NCI-H226 (cell line): ENCODE measurements around the gene TTC9.
"Not testable (repeated sequence)": the region's sequence is repeated elsewhere in the genome, so short reads cannot be mapped to it uniquely, and the experiment has no call there.

Experiments used
- DNase-seq: peaks from one replicate; pipeline ENCODE4 v3.0.0-alpha.2; 2015

The TTC9 gene

DNA sequence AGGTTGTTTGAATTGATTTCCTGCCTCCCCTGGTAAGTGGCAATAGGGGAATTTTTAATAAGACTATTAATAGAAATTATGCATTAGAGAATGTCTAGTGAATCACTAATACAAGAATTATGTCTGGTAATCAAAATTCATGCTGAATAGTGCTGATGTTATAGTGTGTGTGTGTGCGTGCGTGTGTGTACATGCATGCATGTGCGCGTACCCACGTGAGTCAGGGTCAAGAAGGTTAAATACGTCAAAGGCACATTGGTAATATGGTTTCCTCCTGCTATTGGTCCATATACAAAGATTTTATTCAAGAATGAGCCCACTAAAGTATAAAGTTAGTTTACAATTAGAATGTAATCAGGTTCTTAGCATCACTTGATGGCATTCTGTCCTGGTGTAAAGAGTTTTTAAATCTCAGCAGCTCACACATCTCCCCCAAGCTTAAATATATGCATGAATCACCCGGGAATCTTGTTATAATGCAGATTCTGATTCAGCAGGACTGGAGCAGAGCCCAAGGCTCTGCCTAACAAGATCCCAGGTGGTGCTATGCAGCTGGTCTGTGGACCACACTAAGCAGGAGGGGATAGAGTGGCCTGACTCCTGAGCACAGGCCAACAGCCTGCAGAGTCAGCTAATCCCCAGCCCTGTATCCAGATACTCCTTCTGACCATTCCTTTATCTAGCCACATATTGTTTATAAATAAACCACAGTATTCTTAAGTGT is 43.9 kb downstream of the TTC9 start:
- no peak for DNase-seq

DNA sequence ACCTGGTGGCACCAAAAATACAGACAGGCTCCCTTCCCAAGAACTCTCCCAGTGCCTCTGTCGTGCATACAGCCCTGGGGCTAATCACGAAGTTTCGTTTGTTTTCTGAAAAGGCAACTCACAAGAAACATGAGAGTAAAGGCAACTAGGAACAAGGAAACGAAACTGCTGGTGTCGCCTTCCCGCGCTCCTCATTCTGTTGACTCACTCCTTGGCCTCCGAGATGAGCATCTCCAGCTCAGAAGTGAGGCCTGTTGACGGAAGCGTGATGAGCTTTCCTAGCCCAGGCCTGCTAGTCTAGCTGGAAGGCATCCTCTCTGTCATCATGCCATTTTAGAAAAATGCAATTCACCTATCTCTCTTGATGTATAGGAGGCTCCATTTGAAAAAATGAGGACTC is 50.5 kb downstream of the TTC9 start:
- DNase-seq, result no peak

DNA sequence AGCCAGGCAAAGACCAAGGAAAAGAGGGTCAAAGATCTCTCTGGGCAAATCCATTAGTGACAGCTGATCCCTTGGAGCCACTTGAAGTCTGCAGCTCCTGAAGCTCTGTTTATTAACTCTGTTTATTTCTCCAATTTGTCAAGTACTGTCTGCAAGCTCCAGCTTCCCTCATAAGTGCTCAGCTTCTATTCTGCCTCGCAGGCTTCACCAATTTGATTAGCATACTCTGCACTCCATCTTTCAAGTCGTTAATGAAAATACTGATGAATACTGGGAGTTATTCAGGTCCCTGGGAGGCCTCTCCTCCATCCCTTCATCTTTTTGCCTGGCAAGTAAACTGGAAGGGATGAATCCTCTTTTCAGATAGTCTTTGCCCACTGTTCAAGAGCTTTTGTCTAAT is 54.3 kb downstream of the TTC9 start:
- DNase-seq, result no peak

DNA sequence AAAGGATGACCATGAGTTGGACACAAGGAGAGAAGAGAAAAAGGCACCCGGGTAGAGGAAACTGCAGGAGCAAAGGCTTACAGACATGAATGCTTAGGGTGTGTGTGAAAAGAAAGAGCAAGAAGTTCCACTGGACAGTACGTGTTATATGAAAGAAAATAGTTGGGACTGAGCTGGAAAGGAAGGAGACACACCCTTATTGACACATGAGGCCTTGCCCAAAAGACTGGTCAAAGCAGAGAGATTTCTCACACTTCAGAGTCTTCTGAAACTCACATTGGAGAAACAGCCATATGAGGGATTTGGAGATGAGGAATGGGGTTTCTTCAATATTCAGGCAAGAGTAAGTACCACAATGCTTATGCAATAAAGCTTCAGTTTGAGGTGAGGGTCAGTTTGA is 56.0 kb downstream of the TTC9 start:
- DNase-seq, result no peak

DNA sequence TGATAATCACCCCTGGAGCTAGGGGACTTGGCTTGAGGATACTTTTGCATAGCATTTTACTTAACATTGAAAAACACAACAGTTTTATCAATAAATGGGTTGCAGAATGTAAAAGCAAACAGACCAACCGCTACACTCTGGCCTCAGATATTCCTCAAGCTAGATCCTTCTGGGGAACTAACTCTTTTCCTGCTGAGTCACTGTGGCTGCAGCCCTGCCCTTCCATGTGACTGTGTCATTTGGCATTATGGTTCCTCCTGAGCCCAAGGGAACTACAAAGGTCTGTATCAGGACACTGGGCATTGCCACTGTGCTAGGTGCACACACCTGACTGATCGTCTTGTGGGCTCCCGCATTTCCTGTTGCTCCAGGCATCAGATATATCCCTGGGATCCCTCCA is 56.6 kb downstream of the TTC9 start:
- DNase-seq, result peak; percentile 37

DNA sequence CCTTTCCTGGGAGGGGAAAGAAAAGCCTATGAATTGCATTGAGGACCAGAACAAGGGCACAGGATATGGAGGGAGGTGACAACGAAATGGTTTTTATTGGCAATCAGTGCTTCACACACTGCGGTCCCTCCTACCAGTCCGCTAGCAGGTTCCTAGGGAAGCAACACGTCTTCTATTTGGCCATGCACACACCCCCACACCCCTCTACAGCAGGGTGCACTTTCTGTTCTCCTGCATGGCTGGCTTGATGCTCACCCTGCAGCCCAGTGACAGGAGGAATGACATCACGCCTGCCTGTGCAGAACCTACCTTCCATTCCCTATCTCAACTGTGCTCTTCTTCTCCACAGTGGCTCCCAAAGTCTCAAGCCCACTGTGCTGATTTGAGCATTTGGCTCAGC is 57.9 kb downstream of the TTC9 start:
- DNase-seq, result no peak

DNA sequence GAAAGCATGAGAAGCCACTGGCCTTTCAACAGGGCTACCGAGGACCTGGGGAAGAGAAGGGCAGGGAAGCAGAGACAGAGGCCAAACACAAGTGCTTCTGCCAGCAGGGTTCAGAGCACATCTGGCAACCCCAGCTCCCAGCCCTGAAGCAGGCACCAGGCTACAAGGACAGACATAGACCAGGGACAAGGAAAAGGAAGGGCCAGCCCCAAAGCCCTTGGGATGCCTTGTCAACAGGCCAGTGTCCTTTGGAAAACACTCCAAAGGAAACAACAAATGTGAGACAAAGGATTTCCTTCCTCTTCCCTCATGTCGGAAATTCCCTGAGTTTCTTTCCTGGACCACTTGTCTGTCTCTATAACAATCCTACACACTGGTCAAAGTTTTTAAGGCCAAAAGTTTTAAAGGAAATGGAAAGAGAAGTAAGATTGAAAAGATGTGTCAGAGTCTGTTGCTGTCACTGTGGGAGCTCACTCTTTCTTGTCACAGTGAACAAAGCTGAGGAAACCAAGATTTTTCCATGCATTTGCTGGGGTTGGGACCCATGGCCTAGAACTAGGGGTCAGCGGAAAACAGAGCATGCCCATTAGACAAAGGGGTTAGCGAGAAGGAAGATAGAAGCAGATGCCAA is 59.4 kb downstream of the TTC9 start:
- DNase-seq, result no peak

DNA sequence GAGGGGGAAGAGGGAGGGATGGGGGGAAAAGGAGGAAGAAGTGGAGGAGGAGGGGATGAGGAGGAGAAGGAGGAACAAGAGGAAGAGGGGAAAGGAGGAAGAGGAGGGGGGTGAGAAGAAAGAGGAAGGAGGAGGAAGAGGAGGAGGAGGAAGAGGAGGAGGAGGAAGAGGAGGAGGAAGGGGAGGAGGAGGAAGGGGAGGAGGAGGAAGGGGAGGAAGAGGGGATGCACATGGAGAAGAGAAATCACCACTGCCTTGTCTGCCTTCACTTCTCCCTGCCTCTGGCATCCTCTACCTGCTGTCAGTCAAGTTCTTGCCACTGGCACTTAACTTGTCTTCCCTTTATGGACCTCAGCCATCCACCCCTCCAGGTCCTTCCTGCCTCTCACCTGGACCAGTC is 59.9 kb downstream of the TTC9 start:
- DNase-seq, result no peak

DNA sequence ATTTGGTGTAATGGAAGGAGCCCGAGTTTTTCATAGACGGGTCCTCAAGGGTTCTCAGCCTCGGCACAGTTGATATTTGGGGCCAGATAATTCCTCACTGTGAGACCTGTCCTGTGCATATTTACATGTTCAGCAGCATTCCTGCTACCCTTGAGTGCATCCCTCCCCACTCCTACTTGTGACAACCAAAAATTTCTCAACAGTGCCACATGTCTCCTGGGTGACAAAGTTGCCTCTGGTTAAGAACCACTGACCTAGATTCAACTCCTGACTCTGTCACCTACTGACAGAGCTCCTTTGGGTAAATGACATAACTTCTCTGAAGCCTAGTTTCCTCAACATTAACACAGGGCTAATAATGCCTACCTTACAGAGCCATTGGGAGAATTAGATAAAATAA is 60.4 kb downstream of the TTC9 start:
- no peak for DNase-seq

DNA sequence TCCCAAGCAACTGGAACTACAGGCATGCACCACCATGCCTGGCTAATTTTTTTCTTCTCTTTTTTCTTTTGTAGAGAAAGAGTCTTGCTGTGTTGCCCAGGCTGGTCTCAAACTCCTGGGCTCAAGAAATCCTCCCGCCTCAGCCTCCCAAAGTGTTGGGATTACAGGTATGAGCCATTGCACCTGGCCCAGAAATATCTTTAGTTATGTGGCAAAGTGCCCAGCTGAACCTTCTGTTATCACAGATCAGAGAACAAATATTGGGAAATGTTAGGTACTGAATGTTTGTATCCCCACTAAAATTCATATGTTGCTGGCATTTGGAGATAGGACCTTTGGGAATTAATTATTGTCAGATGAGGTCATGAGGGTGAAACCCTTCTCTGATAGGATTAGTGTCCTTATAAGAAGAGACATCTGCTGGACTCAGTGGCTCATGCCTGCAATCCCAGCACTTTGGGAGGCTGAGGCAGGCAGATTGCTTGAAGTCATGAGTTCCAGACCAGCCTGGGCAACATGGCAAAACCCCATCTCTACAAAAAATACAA is 62.0 kb downstream of the TTC9 start:
- DNase-seq, result not testable (repeated sequence)

DNA sequence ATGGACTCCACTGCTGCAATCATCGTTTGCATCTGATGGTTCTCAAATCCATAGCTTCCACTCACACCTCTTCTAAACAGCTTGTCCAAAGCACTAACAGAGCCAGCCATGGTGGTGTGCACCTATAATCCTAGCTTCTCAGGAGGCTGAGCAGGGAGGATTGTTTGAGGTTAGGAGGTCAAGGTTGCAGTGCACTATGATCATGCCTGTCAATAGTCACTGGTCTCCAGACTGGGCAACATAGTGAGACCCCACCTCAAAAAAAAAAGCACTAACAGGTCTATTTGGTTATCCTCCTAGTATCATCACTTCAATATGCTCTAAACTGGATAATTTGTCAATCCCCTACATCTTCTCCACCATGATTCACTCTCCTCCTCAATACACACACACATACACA is 63.2 kb downstream of the TTC9 start:
- DNase-seq, result no peak

DNA sequence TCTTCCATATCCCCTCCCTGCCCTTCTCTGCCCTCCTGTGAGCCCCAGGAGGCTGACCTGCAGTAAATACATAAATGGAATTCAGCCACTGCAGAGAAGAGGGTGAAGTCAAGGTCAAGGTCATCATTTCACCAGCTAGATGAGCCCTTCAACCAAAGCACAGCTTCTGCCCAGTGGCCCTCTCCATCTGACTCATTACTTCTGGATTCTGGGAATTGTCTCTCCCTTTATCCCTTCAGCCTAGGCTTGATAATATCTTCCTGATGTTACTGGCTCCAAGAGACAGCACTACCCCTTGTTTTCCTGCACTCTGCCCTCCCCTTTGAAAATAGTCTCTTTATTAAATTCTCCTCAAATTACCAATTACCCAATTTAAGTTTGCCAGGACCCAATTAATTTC is 64.5 kb downstream of the TTC9 start:
- no peak for DNase-seq

DNA sequence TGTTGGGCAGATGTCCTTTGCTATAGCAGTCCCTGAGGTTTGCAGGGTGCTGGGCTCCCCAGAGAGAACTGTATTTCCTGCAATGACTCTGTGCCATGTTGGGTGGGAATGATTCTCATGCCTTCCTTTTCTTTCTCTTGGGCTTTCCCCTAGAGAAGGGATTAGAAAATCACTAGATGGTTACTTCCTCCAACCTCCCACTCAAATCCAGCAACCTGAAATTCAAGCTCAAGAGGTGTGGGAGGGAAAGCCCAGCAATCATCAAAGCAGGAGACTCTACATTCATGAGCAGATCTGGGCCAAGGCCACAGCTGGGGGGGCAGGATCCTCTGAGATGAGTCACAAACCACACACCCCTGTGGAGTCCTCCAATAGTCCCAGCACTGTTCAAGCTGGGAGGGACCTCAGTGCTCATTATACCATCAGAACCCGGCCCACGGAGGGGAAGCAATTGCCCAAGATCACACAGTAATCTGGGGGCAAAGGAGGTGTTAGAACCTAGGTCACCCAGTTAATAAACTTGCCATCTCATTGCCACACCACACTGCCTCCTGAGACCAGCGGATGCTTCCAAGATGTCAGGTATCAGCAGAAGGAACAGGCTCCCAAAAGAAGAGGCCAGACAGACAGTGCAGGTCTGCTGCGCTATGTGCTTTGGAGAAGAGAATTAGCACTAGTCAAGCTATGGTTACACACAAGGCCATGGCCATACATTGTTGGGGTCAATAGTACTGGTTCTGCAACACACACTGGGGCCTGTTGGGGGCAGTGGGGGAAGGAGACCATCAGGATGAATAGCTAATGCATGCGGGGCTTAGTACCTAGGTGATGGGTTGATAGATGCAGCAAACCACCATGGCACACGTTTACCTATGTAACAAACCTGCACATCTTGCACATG is 65.7 kb downstream of the TTC9 start:
- peak; percentile 95 for DNase-seq

DNA sequence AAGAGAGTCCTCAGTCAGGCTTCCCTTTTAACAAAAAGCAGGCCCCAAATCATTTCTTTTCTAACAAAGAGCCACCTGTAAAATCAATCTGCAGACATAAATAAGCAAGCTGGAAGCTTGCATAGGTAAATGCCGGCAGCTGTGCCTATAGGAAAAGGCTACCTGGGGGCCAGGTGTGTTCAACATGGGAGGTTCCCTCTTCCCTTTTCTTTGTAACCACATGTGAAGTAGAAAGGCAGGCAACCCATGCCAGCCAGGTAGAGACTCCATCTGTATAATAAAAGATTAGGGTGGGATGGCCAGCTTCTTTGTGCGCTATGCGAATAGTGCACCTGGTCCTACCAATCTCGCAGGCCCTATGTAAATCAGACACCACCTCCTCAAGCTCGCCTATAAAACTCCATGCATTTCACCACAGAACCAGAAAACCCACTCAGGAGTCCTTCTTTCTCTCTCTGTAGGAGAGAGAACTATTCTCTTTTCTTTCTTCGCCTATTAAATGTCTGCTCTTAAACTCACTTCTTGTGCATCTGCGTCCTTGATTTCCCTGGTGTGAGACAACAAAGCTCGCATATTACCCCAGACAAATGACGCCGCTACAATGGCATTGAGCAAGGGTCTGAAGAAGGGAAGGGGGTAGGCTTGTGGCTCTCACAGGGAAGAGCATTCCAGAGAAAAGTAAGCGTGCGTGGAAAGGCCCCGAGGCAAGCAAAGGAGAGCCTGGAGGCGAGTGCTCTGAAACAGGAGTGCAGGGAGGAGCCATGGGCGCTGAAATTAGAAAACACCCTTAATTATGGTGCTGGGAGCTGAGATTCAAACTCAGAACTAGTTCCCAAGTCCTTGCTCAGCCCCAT is 67.2 kb downstream of the TTC9 start:
- DNase-seq, result no peak

DNA sequence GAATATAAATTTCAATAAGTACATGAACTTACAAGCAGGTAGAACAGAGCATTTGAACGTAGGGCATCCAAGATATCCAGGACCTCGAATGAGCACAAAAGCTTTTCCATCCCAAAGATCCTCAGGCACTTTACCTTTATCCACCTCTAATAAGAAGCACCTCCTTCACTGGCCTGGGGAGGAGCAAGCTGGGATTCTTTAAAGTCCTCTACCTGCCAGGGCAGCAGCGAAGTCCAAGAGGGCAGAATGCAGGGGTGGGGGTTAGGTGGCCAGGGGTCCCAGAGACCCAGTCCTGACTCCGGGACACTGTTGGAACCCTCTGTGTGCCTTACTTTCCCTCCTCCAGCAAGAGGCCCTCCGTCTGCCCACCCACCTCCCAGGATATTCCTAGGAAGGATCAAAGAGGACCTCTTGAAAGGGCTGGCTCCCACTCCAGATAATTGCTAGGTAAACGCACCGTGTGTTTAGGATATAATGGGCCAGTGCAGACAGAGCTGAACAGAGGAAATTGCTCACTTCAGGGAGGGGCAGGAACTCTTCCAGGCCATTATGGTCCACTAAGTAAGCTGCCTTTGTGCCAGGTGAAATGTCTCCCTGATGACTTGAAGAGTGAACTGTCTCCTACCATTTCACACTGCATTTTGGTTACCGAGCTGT is 68.1 kb downstream of the TTC9 start:
- peak; percentile 22 for DNase-seq

DNA sequence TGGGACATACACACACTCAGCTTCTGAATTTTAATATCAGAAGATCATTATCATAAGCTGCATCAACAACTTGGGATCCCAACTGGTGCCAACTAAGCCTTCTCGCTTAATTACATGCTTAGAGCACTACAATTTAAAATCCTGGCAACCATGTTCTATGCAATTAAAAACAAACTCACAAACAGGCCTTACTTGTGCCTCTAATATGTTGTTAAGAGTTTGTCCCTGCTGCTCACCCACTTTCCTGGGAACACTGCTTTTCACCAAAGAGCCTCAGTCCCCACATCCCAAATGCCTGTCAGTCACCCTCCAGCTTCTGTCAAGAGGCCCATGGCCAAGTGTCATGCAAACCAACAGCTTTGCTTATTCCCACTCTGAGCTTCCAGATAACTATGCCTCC is 69.7 kb downstream of the TTC9 start:
- no peak for DNase-seq

DNA sequence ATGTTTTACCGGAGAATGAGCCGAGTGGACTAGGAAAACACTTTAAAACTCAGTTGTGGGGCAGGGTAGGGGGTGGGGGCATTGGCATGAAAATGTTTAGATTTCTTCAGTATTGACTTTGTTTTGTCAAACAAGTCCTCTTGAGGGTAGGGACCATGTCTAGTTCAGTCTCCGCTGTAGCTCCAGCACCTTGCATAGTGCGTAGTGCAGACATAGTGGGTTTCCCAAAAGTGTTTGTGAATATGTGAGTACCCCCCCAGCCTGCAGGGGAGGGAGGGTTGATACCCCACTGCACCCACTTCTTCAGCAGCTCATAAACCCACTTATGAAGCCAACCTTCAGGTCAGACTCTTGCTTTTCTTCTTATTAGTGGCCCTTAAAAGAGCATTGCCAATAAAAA is 71.4 kb downstream of the TTC9 start:
- no peak for DNase-seq

DNA sequence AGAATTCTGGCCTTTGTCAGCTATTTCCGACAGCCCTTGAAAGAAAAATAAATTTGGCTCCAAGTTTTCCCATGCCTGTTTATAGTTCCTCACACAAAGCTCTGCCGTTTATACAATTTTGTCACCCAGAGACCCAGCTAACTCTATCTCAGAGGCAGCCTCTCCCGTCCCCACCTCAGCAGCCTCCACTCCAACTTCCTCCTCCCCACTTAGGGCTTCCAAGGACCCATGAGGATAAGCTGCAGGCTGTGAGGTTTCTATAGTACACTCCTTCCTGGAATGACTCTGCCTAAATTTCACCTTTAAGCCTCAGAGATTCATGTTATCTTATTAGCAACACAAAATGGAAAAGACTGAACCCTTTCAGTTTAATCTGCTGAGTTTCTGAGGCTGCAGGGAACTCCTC is 71.8 kb downstream of the TTC9 start:
- no peak for DNase-seq

DNA sequence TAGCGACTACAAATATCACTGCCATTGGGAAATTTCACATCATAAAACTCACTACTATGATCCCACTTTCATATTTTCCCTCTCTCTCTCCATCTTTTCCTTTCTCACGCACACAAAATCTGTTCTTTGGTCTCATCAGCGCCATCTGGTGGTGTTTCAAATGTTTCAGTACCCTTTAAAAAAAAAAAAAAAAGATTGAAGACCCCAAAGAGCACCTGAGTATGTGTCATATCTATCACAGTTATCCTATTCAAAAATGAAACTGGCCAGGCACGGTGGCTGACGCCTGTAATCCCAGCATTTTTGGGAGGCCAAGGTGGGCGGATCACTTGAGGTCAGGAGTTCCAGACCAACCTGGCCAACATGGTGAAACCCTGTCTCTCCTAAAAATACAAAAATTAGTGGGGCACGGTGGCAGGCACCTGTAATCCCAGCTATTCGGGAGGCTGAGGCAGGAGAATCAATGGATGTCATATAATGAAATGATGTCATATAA is 72.4 kb downstream of the TTC9 start:
- peak; percentile 23 for DNase-seq

DNA sequence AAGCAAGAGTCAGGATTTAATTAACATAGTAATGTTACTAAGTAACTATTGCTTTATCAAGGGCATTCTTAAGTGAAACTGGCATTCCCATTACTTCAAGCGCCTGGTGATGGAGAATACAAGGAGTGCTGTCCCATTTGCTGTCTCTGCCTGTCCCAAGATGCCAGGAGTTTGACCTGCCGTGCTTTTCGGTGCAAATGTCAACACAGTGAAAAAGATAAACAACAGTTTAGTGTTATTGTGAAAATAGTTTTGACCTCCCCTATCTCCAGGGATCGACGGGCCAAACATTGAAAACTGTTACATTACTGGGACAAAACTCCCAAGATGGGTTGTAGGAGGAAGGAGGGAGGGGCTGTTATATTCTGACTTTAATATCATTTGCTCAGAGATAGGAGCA is 74.8 kb downstream of the TTC9 start:
- DNase-seq, result no peak

DNA sequence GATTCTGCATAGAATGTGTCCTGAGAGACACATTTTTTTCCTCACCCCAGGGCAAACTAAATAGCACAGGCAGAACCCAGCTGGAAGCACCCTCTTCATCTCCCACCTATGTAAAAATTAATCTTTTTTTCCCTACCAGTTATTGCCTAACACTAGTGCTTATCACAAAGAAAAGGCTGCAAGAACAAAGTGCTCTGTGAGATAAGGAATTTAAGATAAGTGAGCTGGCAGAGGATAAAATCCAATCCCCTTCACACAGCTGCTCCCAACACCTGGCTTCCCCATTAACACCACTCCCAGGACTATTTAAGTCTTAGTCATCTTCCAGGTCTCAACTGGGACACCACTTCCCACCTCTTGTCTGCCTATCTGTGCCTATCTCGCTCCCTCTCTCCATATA is 75.2 kb downstream of the TTC9 start:
- DNase-seq, result peak; percentile 69
